Pancreas (tissue), 10 donors: ENCODE results near the gene ACTRT2. TPM values are rescaled to one million over a fixed set of nuclear protein-coding genes. Genes with fewer than 3 reads are reported as not detected.

Experiments used
- ATAC-seq, 4 donors: fragments of 200-7000 bp; cut with Tn5 transposase; one replicate each; pipeline versions ENCODE4 v1.8.0 to v1.9.1; 2020; ENCODE audit warnings: mild to moderate bottlenecking in 4 of 4, moderate library complexity in 4 of 4
- DNase-seq, 6 donors: peaks; one replicate each; pipeline ENCODE4 v3.0.0-alpha.2; 2020
- FAIRE-seq: peaks from 2 replicates; lab custom pipeline; 2012; peaks lifted over from hg19 to GRCh38; lab: Jason Lieb, UNC
- H3K27ac ChIP-seq, 4 donors: fragments of 200-600 bp; sonication (generic); 1 replicate in 3 of 4; 2 replicates in 1 of 4; pipeline versions ENCODE4 v1.5.0 to v1.8.0; 2020
- H3K27me3 ChIP-seq, 4 donors: fragments of 200-600 bp; one replicate each; pipeline ENCODE4 v1.8.0; 2021
- H3K36me3 ChIP-seq, 3 donors: fragments of 200-600 bp; sonication (generic) in 1 of 3; one replicate each; pipeline versions ENCODE4 v1.5.0 to v1.8.0; 2020 to 2021
- H3K4me1 ChIP-seq, 3 donors: fragments of 200-600 bp; one replicate each; pipeline ENCODE4 v1.8.0; 2021
- H3K4me3 ChIP-seq, 4 donors: fragments of 200-600 bp; sonication (generic) in 2 of 4; one replicate each; pipeline versions ENCODE4 v1.5.0 to v1.8.0; 2020 to 2021
- H3K9me3 ChIP-seq, 4 donors: fragments of 200-600 bp; one replicate each; pipeline ENCODE4 v1.8.0; 2021
- WGBS, 2 donors: extraction: QIAGEN DNeasy Blood & Tissue Kit; methylation state at CpG; one replicate each; pipeline ENCODE4 v1.1.7; 2013; 5-methylcytosine and 5-hydroxymethylcytosine counted together
- intact Hi-C, 3 donors: fragments of 100-400 bp; cut with DNase I; formaldehyde crosslinking; loops; one replicate each; pipeline versions ENCODE4 v1.11.1 to v1.14.2; 2022
- polyA plus RNA-seq, 2 donors: library from polyadenylated mRNA; stranded (reverse); fragments of 200-250 nt; gene quantifications; one replicate each; pipeline ENCODE4 v1.2.3, GENCODE V29; 2013
- total RNA-seq, 6 donors: library from RNA; stranded (reverse); fragmentation: NEBNext Ultra II Directional in 4 of 6; extraction: Animal tissue kit (Norgen Biotek cat#: 25700) in 4 of 6; gene quantifications; one replicate each; pipeline versions ENCODE4 v1.2.1 to v1.2.4, GENCODE V29; 2021 to 2023
- TF ChIP-seq, protein P1 (sequence below), 4 donors: fragments of 200-600 bp; sonication (generic) in 3 of 4; IDR thresholded peaks; one replicate each; pipeline versions ENCODE4 v1.5.0 to v1.8.0; 2021; ENCODE audit warnings: antibody characterized with exemption in 4 of 4
- donor health status: healthy with polysubstance abuse.
- donor health status: DM: no; HTN: no; CAD: no; lungs with moderate emphysema.
- donor health status: DM: no; HTN: no; CAD: no.
- donor health status: control.
- donor health status: control.
- donor health status: Bipolar disorder and iron deficiency.
- donor health status: DM: yes; HTN: yes; CAD: no.
- donor health status: DM: no; HTN: no; CAD: no.
- donor health status: DM: no; HTN: no; CAD: no.
- donor health status: DM: yes; HTN: yes; CAD: no.

ACTRT2 gene
- total and polyA plus RNA-seq, 8 donors: not detected

GRCh38 chr1:3063379-3064295, 42.4 kb downstream of the ACTRT2 start:
- intact Hi-C loops: loop anchor here in 2 of 3 donors (10.0 kb wide), 3 partner anchors 121 to 351 kb away; no protein-coding TSS in a partner anchor
- H3K9me3 ChIP-seq: no peaks in the 10 kb centered on the region
- H3K4me1 ChIP-seq: peaks cover 0 to 3% (median 0%) of the 10 kb centered on the region in 3 donors
- ATAC-seq: no peak
- FAIRE-seq: no peak
- WGBS, 2 donors: 80 to 82% methylated on average over 89 to 91 of the region's 91 CpGs
- H3K27me3 ChIP-seq: no peaks in the 10 kb centered on the region
- DNase-seq: peak in 2 of 6 donors; percentile 50 to 53
- TF ChIP-seq, protein P1, sequence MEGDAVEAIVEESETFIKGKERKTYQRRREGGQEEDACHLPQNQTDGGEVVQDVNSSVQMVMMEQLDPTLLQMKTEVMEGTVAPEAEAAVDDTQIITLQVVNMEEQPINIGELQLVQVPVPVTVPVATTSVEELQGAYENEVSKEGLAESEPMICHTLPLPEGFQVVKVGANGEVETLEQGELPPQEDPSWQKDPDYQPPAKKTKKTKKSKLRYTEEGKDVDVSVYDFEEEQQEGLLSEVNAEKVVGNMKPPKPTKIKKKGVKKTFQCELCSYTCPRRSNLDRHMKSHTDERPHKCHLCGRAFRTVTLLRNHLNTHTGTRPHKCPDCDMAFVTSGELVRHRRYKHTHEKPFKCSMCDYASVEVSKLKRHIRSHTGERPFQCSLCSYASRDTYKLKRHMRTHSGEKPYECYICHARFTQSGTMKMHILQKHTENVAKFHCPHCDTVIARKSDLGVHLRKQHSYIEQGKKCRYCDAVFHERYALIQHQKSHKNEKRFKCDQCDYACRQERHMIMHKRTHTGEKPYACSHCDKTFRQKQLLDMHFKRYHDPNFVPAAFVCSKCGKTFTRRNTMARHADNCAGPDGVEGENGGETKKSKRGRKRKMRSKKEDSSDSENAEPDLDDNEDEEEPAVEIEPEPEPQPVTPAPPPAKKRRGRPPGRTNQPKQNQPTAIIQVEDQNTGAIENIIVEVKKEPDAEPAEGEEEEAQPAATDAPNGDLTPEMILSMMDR (IDR thresholded peaks at IDR 0.05): no peak
- no peak overlapping the region for H3K4me3 ChIP-seq
- no peaks in the 10 kb centered on the region for H3K36me3 ChIP-seq
- no peak overlapping the region for H3K27ac ChIP-seq

- WGBS, 2 donors: 80 to 85% methylated on average over 17 of the region's 17 CpGs
- no peak overlapping the region for H3K4me3 ChIP-seq
These were observed 43.1 kb downstream of the ACTRT2 start for GRCh38 chr1:3064296-3064850.

GRCh38 chr1:3064901-3065300, 43.6 kb downstream of the ACTRT2 start:
- WGBS, 2 donors: 73 to 79% methylated on average over 9 of the region's 9 CpGs
- Histone ChIP-seq H3K4me1 (peaks cover 0 to 3% (median 0%) of the 10 kb centered on the region in 3 donors), H3K27ac (no peak overlapping the region), H3K36me3 (no peaks in the 10 kb centered on the region), H3K4me3 (no peak overlapping the region), H3K27me3 (no peaks in the 10 kb centered on the region), H3K9me3 (no peaks in the 10 kb centered on the region)
- intact Hi-C loops: loop anchor here in 2 of 3 donors (5.0 to 10.0 kb wide), 4 partner anchors 120 to 350 kb away; no protein-coding TSS in a partner anchor
- TF ChIP-seq, protein P1 (IDR thresholded peaks at IDR 0.05): no peak
- ATAC-seq (no peak), DNase-seq (peak in 2 of 6 donors; percentile 36 to 49), FAIRE-seq (no peak)

More at GRCh38 chr1:3064296-3064850, 43.1 kb downstream of the ACTRT2 start:
- no peak for FAIRE-seq
- Histone ChIP-seq H3K27me3 (no peaks in the 10 kb centered on the region), H3K27ac (no peak overlapping the region), H3K4me1 (peaks cover 0 to 3% (median 0%) of the 10 kb centered on the region in 3 donors), H3K9me3 (no peaks in the 10 kb centered on the region), H3K36me3 (no peaks in the 10 kb centered on the region)
- ATAC-seq: no peak
- TF ChIP-seq, protein P1 (IDR thresholded peaks at IDR 0.05): no peak
- DNase-seq: peak in 2 of 6 donors; percentile 46 to 59
- intact Hi-C loops: loop anchor here in 2 of 3 donors (10.0 kb wide), 3 partner anchors 120 to 350 kb away; no protein-coding TSS in a partner anchor

DNA sequence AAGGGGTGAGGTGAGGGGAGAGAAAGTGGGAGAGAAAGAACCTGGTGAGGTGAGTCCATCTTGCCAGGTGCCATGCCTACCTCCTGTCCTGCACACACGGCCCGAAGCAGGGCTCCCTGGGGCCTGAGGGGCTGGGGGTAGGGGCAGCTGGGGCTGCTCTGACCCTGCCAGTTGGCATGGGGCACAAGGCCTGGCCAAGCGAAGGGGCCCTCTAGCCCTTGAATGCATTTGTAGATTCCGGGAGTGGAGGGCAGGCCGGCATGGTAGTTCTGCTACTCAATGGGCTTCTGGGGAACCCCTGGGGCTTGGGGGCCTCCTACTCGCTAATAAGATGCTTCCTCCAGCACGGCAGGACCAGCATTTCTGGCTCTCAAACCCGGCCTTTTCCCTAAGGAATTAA, 44.1 kb downstream of the ACTRT2 start:
- intact Hi-C loops: loop anchor here in 2 of 3 donors (5.0 to 10.0 kb wide), 4 partner anchors 119 to 349 kb away; no protein-coding TSS in a partner anchor
- Histone ChIP-seq H3K4me1 (peaks cover 0 to 3% (median 0%) of the 10 kb centered on the region in 3 donors), H3K36me3 (no peaks in the 10 kb centered on the region), H3K27me3 (no peaks in the 10 kb centered on the region), H3K27ac (no peak overlapping the region), H3K4me3 (no peak overlapping the region), H3K9me3 (no peaks in the 10 kb centered on the region)
- WGBS, 2 donors: 76 to 85% methylated on average over 8 of the region's 8 CpGs
- ATAC-seq (no peak), DNase-seq (peak in 2 of 6 donors; percentile 54 to 68), FAIRE-seq (no peak)
- TF ChIP-seq, protein P1 (IDR thresholded peaks at IDR 0.05): no peak
